HG02870 (cell line): ENCODE results near the gene EIF4E1B.
"Not testable (repeated sequence)": the region's sequence is repeated elsewhere in the genome, so short reads cannot be mapped to it uniquely, and the experiment has no call there.

Experiments
- ATAC-seq: cut with Tn5 transposase; IDR thresholded peaks from one replicate; pipeline ENCODE4 v1.9.1; 2021; ENCODE audit warnings: mild to moderate bottlenecking, moderate library complexity; ENCODE audit not compliant: unreplicated experiment

Gene EIF4E1B, protein sequence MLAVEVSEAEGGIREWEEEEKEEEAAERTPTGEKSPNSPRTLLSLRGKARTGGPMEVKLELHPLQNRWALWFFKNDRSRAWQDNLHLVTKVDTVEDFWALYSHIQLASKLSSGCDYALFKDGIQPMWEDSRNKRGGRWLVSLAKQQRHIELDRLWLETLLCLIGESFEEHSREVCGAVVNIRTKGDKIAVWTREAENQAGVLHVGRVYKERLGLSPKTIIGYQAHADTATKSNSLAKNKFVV

GRCh38 chr5:176629853-176630680 is at the start of gene EIF4E1B, which contains the start of gene SNCB:
TSS of gene EIF4E1B (plus strand) at chr5:176630675. CDS start at chr5:176642788, 12,113 bp downstream.
TSS of gene SNCB (minus strand) at chr5:176630534. CDS start at chr5:176629654, 880 bp downstream.
- no peak for ATAC-seq

DNA sequence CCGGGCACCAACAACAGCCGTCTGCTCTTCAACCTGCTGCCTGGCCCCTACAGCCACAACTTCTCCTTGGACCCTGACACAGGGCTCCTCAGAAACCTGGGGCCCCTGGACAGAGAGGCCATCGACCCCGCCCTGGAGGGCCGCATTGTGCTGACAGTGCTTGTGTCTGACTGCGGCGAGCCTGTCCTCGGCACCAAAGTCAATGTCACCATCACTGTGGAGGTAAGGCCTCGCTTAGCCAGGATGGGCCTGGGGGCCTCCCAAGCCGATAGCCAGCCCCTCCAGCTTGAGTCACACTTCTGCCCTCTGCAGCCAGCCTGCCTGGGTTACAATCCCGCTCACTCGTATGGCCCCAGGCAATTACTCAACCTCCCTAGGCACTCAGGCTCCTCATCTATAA is 49.1 kb upstream of the EIF4E1B start:
- ATAC-seq = no peak

GRCh38 chr5:176583076-176583475 is 47.4 kb upstream of the EIF4E1B start:
- no peak for ATAC-seq

DNA sequence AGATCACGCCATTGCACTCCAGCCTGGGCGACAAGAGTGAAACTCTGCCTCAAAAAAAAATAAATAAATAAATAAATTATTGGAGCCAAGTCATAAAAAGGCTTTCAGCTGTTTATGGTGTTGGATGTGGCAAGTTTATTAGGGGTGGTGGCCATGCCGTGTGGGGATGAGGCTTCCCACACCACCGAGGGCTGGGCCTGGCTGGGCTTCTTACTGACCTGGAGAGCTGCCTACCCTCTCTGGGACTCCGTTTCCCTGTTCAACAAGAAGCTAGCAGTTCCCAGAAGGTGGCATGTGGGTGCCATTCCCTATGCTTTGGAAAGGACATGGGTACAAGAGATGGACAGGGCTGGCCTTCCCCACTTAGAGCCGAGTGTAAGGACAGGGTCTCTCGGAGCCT is 43.1 kb upstream of the EIF4E1B start:
- no peak for ATAC-seq

GRCh38 chr5:176588297-176588696 is 42.2 kb upstream of the EIF4E1B start:
- ATAC-seq = no peak

DNA sequence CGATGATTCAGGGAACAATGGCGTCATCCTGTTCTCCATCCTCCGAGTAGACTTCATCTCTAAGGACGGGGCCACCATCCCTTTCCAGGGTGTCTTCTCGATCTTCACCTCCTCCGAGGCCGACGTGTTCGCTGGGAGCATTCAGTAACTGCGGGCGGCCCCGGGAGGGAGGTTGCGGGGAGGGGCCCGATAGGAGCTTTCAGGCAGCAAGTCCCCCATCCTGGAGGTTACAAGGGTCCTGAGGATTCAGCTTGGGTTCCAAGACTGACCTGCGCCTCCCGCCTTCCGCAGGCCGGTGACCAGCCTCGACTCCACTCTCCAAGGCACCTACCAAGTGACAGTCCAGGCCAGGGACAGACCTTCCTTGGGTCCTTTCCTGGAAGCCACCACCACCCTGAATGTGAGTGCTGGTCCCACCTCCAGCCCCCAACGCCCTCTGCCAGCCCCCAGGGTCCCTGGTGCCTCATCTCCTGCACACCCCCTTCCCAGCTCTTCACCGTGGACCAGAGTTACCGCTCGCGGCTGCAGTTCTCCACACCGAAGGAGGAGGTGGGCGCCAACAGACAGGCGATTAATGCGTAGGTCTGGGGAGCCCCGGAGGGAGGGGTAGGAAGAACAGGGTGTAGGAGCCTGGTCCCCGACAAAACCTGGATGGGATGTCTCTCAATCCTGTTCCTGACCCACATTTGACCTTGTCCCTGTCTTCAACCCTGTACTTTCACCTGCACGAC is 41.3 kb upstream of the EIF4E1B start:
- ATAC-seq = no peak

DNA sequence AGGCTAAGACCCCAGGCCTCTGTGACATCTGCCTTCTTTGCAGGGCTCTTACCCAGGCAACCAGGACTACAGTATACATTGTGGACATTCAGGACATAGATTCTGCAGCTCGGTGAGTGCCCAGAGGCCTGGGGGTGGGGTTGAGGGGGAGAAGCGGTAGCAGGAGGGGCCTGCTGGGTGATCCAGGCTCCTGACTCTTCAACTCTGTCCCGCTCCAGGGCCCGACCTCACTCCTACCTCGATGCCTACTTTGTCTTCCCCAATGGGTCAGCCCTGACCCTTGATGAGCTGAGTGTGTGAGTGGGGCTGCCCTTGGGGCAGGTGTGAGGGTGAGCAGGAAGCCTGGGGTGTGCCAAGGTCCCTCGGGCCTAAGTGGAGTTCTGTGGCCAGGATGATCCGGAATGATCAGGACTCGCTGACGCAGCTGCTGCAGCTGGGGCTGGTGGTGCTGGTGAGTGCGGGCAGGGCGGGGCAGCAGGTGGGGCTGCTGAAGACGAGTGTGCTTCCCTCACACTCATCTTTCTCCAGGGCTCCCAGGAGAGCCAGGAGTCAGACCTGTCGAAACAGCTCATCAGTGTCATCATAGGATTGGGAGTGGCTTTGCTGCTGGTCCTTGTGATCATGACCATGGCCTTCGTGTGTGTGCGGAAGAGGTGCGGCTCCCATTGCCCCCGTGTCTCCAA is 40.3 kb upstream of the EIF4E1B start:
- no peak for ATAC-seq

GRCh38 chr5:176591667-176592066 is 38.8 kb upstream of the EIF4E1B start:
- ATAC-seq = not testable (repeated sequence)

GRCh38 chr5:176592573-176592972 is 37.9 kb upstream of the EIF4E1B start:
- no peak for ATAC-seq

GRCh38 chr5:176593273-176593869 is 37.1 kb upstream of the EIF4E1B start:
- no peak for ATAC-seq

DNA sequence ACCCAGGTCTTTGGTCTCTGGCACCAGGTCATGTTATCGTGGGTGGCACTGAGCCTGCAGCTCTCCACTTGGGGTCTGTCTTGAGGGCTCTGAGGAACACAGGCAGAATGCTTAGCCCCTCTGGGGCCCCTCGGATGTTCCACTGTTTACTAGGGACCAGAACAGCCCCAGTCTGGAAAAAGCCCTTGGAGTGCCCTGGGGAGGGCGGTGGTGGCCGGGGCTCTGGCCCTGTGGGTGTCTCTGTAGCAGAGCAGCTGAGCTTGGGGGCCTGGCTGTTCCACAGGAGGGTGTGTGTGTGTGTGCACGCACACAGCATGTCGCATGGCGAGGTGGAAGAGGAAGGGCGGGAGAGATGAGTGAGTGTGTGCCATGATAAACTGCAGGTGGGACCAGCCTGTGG is 35.9 kb upstream of the EIF4E1B start:
- ATAC-seq = no peak

- ATAC-seq = no peak
Observed at GRCh38 chr5:176595386-176595943, 35.0 kb upstream of the EIF4E1B start.

- ATAC-seq = no peak
Observed at GRCh38 chr5:176596069-176596644, 34.3 kb upstream of the EIF4E1B start.

- no peak for ATAC-seq
Observed at GRCh38 chr5:176596689-176597416, 33.6 kb upstream of the EIF4E1B start.

- ATAC-seq = no peak
Observed at GRCh38 chr5:176597417-176598389, 32.8 kb upstream of the EIF4E1B start.

GRCh38 chr5:176599749-176600430 is 30.6 kb upstream of the EIF4E1B start:
- not testable (repeated sequence) for ATAC-seq

DNA sequence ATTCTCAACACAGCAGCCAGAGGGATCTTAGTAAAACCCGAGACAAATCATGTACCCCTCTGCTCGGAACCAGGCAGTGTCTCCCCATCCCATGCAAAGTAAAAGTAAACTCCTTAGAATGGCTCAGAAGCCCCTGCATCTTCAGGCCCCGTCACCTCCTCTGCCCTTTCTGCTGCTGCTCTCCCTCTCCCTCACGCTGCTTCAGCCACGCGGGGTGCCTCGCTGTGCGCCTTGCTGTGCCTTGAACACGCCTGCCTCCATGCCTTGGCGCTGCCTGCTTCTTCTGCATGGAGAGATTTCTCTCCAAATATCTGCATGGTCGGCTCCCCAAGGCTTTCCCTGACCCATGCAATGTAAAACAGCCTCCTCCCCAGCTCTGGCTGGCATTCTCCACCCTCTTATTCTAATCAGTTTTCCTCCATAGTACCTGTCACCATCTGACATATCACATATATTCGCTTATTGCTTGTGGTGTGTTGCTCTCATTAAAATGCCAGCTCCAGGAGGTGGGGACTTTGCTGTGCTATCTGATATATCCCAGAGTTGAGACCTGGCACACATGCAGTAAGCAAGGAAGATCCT is 28.5 kb upstream of the EIF4E1B start:
- no peak for ATAC-seq
